ENCODE measurements around the gene WDR17.

Gene WDR17

DNA sequence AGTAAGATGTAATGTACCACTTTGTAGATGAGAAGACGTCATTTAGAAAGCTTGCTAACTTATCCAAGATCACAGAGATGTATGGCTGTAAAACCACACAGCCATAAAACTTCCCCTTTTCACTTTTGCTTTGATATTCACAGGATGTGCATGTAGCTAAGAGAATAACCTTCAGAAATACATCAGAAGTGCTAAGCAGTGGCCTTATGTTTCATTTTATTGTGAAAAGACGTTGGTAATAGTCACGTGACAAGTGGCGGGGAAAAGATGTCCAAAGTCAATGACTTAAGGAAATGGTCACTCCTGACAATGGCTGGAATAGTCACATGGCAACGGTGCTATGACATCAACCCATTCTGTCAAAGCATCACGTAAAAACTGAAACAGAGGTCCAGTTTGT lies 12.9 kb upstream of the WDR17 start:
- H3K27me3 Mint-ChIP-seq: peaks cover 2% of the 10 kb centered on the region

DNA sequence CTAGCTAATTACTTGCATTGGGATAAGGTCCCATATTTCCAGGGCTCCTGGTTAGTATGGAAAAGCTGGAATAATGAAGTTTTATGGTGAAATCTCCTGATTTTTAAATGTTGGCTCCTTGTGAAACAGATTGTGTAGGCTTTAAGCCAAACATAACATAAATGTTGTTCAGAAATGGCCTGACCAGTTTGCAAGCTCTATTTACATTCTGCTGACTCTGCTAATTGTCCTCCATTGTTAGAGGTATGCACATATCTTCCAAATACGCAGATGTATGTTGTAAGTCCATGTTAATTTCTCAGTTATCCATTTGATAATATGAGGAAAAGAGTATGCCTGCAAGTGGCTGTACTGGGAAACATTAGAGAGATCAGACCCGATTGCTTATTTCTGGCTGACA lies 11.9 kb upstream of the WDR17 start:
- DNase-seq (ENCODE audit: low spot score in 2 of 2) (no peak), ATAC-seq (ENCODE audit: low read depth) (no peak)
- Mint-ChIP-seq H3K4me3 (no peak overlapping the region), H3K4me1 (peaks cover 15% of the 10 kb centered on the region), H3K27ac (no peak overlapping the region), H3K9me3 (no peaks in the 10 kb centered on the region), H3K27me3 (peaks cover under 1% of the 10 kb centered on the region), H3K36me3 (no peaks in the 10 kb centered on the region)

More for the DNA sequence above, 12.9 kb upstream of the WDR17 start:
- peak in 1 of 2 donors; percentile 42 for DNase-seq (ENCODE audit: low spot score in 2 of 2)
- H3K36me3 Mint-ChIP-seq: no peaks in the 10 kb centered on the region
- H3K4me1 Mint-ChIP-seq: peaks cover 15% of the 10 kb centered on the region
- H3K4me3 Mint-ChIP-seq: peak overlapping the region; percentile 70
- peak overlapping the region; percentile 95 for H3K27ac Mint-ChIP-seq
- no peaks in the 10 kb centered on the region for H3K9me3 Mint-ChIP-seq
- ATAC-seq (ENCODE audit: low read depth): peak; percentile 95

DNA sequence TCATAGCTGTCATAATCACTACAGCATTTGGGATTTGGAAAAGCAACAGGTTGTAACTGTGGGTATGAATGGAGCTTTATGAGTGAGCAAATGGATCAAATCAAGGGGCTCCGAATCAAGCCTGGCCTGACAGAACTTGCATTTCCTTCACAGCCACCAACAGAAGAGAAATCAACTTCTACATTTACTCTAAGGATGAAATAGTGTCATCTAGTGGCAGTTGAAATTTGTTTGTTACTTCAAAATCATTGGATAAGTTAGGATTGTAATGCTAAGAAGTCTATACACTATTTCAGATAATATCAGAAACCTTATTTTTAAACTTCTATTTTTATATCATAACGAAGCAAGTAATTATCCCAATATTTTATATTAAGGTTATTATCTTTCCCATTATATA lies 10.7 kb upstream of the WDR17 start:
- H3K9me3 Mint-ChIP-seq: no peaks in the 10 kb centered on the region
- H3K4me3 Mint-ChIP-seq: peak overlapping the region; percentile 46
- H3K36me3 Mint-ChIP-seq: no peaks in the 10 kb centered on the region
- no peak overlapping the region for H3K27ac Mint-ChIP-seq
- DNase-seq (ENCODE audit: low spot score in 2 of 2) (no peak), ATAC-seq (ENCODE audit: low read depth) (peak; percentile 21)
- no peaks in the 10 kb centered on the region for H3K27me3 Mint-ChIP-seq
- peaks cover 15% of the 10 kb centered on the region for H3K4me1 Mint-ChIP-seq

DNA sequence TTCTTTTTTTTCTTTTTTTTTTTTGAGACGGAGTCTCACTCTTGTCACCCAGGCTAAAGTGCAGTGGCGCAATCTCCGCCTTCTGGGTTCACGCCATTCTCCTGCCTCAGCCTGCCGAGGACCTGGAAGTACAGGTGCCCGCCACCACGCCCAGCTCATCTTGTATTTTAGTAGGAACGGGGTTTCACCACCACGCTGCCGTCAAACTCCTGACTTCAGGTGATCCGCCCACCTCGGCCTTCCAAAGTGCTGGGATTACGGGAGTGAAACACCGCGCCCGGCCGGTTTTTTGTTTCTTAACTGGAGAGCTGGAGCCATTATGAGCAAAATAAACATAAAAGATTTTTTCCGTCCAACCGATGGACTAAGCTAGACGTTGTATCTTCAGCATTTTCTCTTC lies 1.9 kb upstream of the WDR17 start:
- Mint-ChIP-seq H3K4me1 (peaks cover 9% of the 10 kb centered on the region), H3K9me3 (no peaks in the 10 kb centered on the region), H3K27ac (no peak overlapping the region), H3K4me3 (no peak overlapping the region), H3K27me3 (no peaks in the 10 kb centered on the region), H3K36me3 (no peaks in the 10 kb centered on the region)
- DNase-seq (ENCODE audit: low spot score in 2 of 2) (no peak), ATAC-seq (ENCODE audit: low read depth) (no peak)

DNA sequence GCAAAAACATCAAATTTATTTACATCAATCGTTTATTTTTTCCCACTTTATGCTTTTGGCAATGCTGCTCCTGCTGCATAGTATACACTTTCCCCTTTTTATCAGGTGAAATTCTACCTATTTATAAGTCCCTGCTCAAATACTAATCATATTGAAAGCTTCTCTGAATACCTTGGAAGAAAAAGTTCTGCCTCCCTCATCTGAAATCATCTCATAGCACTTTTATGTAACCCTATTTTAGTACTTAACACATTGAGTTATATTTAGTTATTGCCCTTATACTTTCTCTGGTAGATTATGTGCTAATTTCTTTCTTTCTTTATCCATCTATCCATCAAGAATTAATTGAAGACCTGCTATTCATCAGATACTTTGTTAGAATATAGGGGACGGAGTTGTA lies 1.1 kb upstream of the WDR17 start:
- H3K4me3 Mint-ChIP-seq: no peak overlapping the region
- ATAC-seq (ENCODE audit: low read depth): no peak

DNA sequence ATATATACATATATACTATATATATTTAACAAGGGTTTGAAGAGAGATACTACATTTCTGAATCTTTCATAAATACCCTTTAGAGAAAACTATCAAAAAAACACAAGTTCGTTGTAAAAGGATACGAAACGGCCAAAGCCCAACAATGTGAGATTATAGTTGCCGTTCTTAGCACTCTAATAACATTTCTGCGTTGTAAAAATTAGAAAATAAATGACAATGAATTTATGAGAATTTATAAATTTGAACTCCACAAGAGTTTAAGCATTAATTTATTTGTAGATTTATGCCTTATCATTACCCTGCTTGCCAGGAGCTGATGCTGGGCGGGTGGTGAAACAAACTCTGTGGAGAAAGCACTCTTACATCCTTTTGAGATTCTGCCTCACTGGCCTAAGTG lies 1.1 kb downstream of the WDR17 start:
- Mint-ChIP-seq H3K36me3 (no peaks in the 10 kb centered on the region), H3K27me3 (no peaks in the 10 kb centered on the region), H3K9me3 (no peaks in the 10 kb centered on the region), H3K4me1 (peaks cover 9% of the 10 kb centered on the region), H3K4me3 (no peak overlapping the region), H3K27ac (no peak overlapping the region)
- DNase-seq (ENCODE audit: low spot score in 2 of 2) (no peak), ATAC-seq (ENCODE audit: low read depth) (no peak)

More for the DNA sequence above, 1.1 kb upstream of the WDR17 start:
- peak overlapping the region; percentile 96 for H3K27ac Mint-ChIP-seq
- no peak for DNase-seq (ENCODE audit: low spot score in 2 of 2)
- H3K36me3 Mint-ChIP-seq: no peaks in the 10 kb centered on the region
- no peaks in the 10 kb centered on the region for H3K27me3 Mint-ChIP-seq
- peaks cover 9% of the 10 kb centered on the region for H3K4me1 Mint-ChIP-seq
- H3K9me3 Mint-ChIP-seq: no peaks in the 10 kb centered on the region

DNA sequence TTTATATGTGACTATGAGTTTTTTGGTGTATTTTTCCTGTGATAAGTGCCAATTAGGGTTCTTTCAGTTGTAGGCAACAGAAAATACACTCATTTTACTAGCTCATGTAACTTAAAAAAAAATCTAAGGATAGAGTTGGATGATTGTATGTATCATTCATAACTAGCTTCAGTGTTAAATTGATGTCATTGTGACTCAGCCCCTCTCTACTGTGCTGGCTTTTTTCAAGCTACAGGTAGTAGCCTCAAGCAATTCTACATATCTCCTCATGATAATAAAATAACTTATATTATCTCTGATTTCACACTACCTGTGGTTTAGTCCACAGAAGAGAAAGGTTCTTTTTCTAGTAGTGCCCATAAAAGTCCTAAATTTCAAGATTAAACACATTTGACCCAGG lies 11.9 kb downstream of the WDR17 start:
- ATAC-seq (ENCODE audit: low read depth) (no peak), DNase-seq (ENCODE audit: low spot score in 2 of 2) (no peak)
- Mint-ChIP-seq H3K4me3 (no peak overlapping the region), H3K4me1 (no peaks in the 10 kb centered on the region), H3K36me3 (peaks cover 2% of the 10 kb centered on the region), H3K27ac (no peak overlapping the region), H3K27me3 (no peaks in the 10 kb centered on the region), H3K9me3 (no peaks in the 10 kb centered on the region)

DNA sequence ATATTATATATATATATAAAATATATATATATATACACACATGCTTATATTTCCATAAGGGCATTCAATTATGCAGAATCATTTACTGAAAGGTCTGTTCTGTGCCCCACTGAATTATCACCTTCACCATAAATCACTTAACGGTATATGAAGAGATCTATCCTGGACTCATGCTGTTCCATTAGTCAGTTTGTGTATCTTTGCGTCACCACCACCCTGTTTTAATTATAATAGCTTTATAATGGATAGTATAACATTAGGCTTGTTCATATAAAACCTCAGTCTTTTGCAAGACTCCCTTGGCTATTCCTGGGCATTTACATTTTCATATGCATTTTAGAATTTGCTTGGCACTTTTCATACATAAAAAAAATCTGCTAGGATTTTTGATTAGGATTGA lies 19.1 kb downstream of the WDR17 start:
- no peak for DNase-seq (ENCODE audit: low spot score in 2 of 2)
- peaks cover 2% of the 10 kb centered on the region for H3K36me3 Mint-ChIP-seq
- no peak overlapping the region for H3K4me3 Mint-ChIP-seq
- no peak overlapping the region for H3K27ac Mint-ChIP-seq
- no peaks in the 10 kb centered on the region for H3K27me3 Mint-ChIP-seq
- ATAC-seq (ENCODE audit: low read depth): no peak
- H3K9me3 Mint-ChIP-seq: no peaks in the 10 kb centered on the region
- H3K4me1 Mint-ChIP-seq: peaks cover 8% of the 10 kb centered on the region

DNA sequence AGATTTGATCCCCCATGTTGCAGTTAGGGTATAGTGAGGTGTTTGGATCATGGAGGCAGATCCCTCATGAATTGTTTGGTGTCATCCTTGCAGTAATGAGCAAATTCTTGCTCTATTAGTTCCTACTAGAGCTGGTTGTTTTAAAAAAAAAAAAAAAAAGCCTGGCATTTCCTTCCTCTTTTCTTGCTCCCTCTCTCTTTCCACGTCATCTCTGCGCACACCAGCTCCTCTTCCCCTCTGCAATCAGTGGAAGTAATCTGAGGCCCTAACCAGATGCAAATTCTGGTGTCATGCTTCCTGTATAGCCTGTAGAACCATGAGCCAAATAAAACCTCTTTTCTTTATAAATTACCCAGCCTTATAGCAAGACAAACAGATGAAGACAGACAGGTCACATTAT lies 24.5 kb downstream of the WDR17 start:
- H3K27ac Mint-ChIP-seq: peak overlapping the region; percentile 61
- ATAC-seq (ENCODE audit: low read depth) (peak; percentile 99), DNase-seq (ENCODE audit: low spot score in 2 of 2) (peak in 1 of 2 donors; percentile 29)
- peaks cover 4% of the 10 kb centered on the region for H3K36me3 Mint-ChIP-seq
- H3K9me3 Mint-ChIP-seq: peaks cover 2% of the 10 kb centered on the region
- H3K4me1 Mint-ChIP-seq: peaks cover 13% of the 10 kb centered on the region
- H3K4me3 Mint-ChIP-seq: no peak overlapping the region
- no peaks in the 10 kb centered on the region for H3K27me3 Mint-ChIP-seq

DNA sequence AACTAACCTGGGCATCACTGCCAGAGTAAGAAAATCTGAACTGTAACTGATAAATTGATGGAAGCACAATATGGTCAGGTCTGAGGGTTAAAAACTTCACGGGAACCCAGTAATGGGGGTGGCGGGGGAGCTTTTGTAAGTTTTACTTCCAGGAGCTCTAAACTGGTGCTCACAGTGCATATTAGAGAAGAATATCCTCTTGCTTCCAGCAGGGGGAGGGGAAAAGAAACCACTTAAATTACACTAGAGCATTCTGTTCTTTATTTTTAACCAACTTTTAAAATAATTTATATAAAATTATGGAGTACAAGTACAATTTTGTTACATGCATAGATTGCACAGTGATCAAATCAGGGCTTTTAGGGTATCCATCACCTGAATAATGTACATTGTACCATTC lies 33.7 kb downstream of the WDR17 start:
- H3K4me1 Mint-ChIP-seq: no peaks in the 10 kb centered on the region
- DNase-seq (ENCODE audit: low spot score in 2 of 2): no peak

DNA sequence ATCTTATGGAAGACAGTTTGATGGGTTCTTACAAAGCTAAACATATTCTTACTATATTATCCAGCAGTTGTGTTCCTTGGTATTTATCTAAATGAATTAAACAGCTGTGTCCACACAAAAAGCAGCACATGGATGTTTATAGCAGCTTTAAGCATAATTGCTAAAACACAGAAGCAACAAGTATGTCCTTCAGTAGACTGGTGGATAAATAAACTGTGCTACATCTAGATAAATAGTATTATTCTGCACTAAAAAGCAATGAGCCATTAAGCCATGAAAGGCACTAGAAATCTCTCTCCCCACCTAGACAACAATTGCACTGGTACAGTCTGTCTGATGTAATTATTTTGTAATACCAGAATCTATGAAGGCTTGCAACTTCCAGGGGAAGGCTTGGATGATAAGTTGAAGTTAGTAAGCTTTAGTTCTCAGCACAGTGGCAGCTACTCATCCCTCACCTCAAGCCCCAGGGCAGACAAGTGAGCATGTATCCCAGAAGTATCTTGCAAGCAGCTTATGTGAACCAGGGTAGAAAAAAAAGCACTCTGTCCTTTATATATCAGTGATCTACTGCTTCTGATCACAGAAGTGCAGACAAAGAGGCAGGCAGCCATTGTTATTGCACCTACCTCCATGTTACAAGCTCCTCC lies 36.9 kb downstream of the WDR17 start:
- H3K4me1 Mint-ChIP-seq: no peaks in the 10 kb centered on the region

More for the DNA sequence above, 33.7 kb downstream of the WDR17 start:
- Mint-ChIP-seq H3K9me3 (peaks cover 17% of the 10 kb centered on the region), H3K36me3 (peaks cover 13% of the 10 kb centered on the region), H3K4me3 (no peak overlapping the region), H3K27ac (no peak overlapping the region), H3K27me3 (peaks cover 1% of the 10 kb centered on the region)
- no peak for ATAC-seq (ENCODE audit: low read depth)

DNA sequence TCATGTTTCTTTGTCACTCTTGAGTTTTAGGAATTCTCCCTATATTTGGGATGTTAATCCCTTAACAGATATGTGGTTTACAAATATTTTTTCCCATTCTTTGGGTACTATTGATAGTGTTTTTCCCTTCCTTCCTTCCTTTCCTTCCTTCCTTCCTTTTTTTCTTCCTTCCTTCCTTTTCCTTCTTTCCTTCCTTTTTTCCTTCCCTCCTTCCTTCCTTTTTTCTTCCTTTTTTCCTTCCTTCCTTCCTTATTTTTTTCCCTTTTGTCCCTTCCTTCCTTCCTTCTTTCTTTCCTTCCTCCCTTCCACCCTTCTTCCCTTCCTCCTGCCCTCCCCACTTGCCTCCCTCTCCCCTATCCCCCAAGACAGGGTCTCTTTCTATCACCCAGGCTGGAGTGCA lies 42.1 kb downstream of the WDR17 start:
- no peak overlapping the region for H3K4me3 Mint-ChIP-seq
- H3K27ac Mint-ChIP-seq: no peak overlapping the region

More for the DNA sequence above, 36.9 kb downstream of the WDR17 start:
- Mint-ChIP-seq H3K4me3 (no peak overlapping the region), H3K27ac (no peak overlapping the region), H3K36me3 (peaks cover 13% of the 10 kb centered on the region), H3K9me3 (peaks cover 17% of the 10 kb centered on the region), H3K27me3 (peaks cover 1% of the 10 kb centered on the region)
- ATAC-seq (ENCODE audit: low read depth): no peak
- DNase-seq (ENCODE audit: low spot score in 2 of 2): no peak

DNA sequence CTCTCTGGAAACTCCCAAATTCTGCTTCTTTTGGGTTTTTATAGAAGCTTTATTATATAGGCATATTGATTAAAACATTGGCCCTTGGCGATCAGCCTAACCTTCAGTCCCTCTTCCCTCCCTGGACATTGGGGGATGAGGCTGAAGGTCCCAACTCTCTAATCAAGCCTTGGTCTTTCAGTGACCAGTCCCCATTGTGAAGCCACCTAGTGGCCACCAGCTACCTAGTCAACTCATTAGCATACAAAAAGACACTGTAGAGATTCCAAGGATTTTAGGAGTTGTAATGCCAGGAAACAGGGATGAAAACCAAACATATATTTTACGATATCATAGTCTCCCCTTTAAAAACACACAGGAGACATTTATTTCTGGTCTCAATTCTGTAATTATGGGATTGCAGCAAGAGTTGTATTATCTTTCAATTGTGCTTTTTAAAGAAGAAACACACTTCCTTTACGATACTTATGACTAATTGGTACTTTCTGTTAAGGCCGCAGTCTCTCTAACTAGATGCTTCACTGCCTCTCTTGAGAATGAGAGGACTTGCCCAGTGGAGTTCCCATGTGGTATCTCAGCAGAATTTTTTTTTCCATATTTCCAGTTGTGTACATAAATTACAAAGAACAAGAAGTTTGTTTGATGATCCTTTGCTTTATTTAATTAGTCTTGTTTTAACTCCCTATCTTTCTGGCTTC lies 58.2 kb downstream of the WDR17 start:
- Mint-ChIP-seq H3K36me3 (peaks cover 14% of the 10 kb centered on the region), H3K9me3 (no peaks in the 10 kb centered on the region), H3K27me3 (no peaks in the 10 kb centered on the region), H3K4me3 (peak overlapping the region; percentile 9), H3K4me1 (peaks cover 6% of the 10 kb centered on the region), H3K27ac (peak overlapping the region; percentile 86)
- ATAC-seq (ENCODE audit: low read depth) (peak; percentile 94), DNase-seq (ENCODE audit: low spot score in 2 of 2) (no peak)

More for the DNA sequence above, 42.1 kb downstream of the WDR17 start:
- peaks cover 4% of the 10 kb centered on the region for H3K36me3 Mint-ChIP-seq
- DNase-seq (ENCODE audit: low spot score in 2 of 2) (no peak), ATAC-seq (ENCODE audit: low read depth) (no peak)
- H3K9me3 Mint-ChIP-seq: peaks cover 6% of the 10 kb centered on the region
- no peaks in the 10 kb centered on the region for H3K4me1 Mint-ChIP-seq
- peaks cover 1% of the 10 kb centered on the region for H3K27me3 Mint-ChIP-seq

DNA sequence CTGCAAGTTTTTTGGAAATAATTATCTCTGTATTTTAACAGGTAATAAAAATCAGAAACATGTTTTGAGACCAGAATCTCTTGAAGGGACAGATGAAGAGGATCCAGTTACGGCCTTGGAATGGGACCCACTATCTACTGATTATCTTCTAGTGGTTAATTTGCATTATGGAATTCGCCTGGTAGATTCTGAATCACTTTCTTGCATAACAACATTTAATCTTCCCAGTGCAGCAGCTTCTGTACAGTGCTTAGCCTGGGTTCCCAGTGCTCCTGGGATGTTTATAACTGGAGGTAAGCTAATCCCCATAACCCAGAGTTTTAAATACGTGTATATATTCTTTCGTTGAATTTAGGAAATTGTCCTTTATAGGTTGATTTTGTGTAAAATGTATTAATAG lies 59.4 kb downstream of the WDR17 start:
- peaks cover 6% of the 10 kb centered on the region for H3K4me1 Mint-ChIP-seq
- no peak overlapping the region for H3K27ac Mint-ChIP-seq
- H3K4me3 Mint-ChIP-seq: no peak overlapping the region
- ATAC-seq (ENCODE audit: low read depth): no peak
- no peak for DNase-seq (ENCODE audit: low spot score in 2 of 2)
- no peaks in the 10 kb centered on the region for H3K9me3 Mint-ChIP-seq
- H3K36me3 Mint-ChIP-seq: peaks cover 14% of the 10 kb centered on the region
- no peaks in the 10 kb centered on the region for H3K27me3 Mint-ChIP-seq

DNA sequence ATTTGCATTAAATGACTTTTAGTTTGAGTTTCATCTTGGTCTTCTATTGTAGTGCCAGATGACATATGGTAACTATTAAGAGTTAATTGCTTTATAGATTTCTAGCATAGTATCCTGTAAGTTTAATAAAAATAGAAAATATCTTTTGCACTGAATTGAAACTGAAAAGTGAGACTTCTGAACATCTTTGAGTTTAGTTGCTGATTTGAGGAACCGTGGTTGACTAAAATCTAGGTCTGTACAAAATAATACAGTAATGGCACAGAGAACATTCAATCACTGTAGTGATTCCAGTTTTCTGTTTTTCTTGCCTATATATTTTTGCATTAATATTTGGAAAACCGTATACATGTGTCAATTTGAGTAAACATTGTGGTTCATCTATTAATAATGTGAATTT lies 69.0 kb downstream of the WDR17 start:
- no peaks in the 10 kb centered on the region for H3K9me3 Mint-ChIP-seq
- DNase-seq (ENCODE audit: low spot score in 2 of 2) (no peak), ATAC-seq (ENCODE audit: low read depth) (no peak)
- H3K27ac Mint-ChIP-seq: no peak overlapping the region
- H3K36me3 Mint-ChIP-seq: no peaks in the 10 kb centered on the region
- H3K4me3 Mint-ChIP-seq: no peak overlapping the region
- H3K4me1 Mint-ChIP-seq: no peaks in the 10 kb centered on the region
- H3K27me3 Mint-ChIP-seq: no peaks in the 10 kb centered on the region

Measured in memory B cell (primary cell).